Prostate gland (tissue), 2 donors: ENCODE measurements around the gene BMP7.

Experiments
- CTCF ChIP-seq, 4 experiments: fragments of 200-600 bp in 2 of 4; fragments of 450-650 bp in 2 of 4; sonication (generic) in 2 of 4; IDR thresholded peaks; 1 replicate in 3 of 4; 2 replicates in 1 of 4; pipeline ENCODE4 v1.5.1; 2016 to 2019; ENCODE audit warnings: antibody characterized with exemption in 4 of 4, mild to moderate bottlenecking in 2 of 4, moderate library complexity in 2 of 4
- POLR2A ChIP-seq: fragments of 450-650 bp; IDR thresholded peaks from one replicate; pipeline ENCODE4 v1.6.1; 2016; ENCODE audit warnings: antibody characterized with exemption, mild to moderate bottlenecking

- TF ChIP-seq CTCF (IDR thresholded peaks at IDR 0.05) (no peak), POLR2A (no peak)
Observed at GRCh38 chr20:57247292-57247965, 19.0 kb downstream of the BMP7 start.
